ENCODE results near the gene MLXIP. TPM values are rescaled to one million over a fixed set of nuclear protein-coding genes. Genes with fewer than 3 reads are reported as not detected.

MLXIP gene
- total and polyA plus RNA-seq, 2 of the 13 experiments (the other 11 are each of a cell fraction or from before 2014, with no cell fraction given): 5.3 to 6.7 TPM

GRCh38 chr12:122078141-122079032, at the start of gene MLXIP (continued):
- TF ChIP-seq ZNF639 (CRISPR knock-in tag; conservative IDR thresholded peaks at IDR 0.05) (no peak; the same call in 1 of the 2 replicates), ELF3 (CRISPR knock-in tag; IDR thresholded peaks at IDR 0.05) (peak; percentile 21; the same call in 1 of the 2 replicates), ZNF44 (CRISPR knock-in tag; IDR thresholded peaks at IDR 0.05) (no peak), SIX1 (CRISPR knock-in tag; IDR thresholded peaks at IDR 0.05; ENCODE audit: borderline replicate concordance) (no peak), MED1 (CRISPR knock-in tag; IDR thresholded peaks at IDR 0.05) (peak; percentile 49; the same call in 1 of the 2 replicates), ZNF629 (CRISPR knock-in tag; conservative IDR thresholded peaks at IDR 0.05) (0 out of 2 replicates have a peak, but pooled peaks have one; percentile 28), ZNF549 (CRISPR knock-in tag; IDR thresholded peaks at IDR 0.05) (0 out of 2 replicates have a peak, but pooled peaks have one; percentile 66), ZNF646 (CRISPR knock-in tag; IDR thresholded peaks at IDR 0.05) (no peak), NFE2L1 (CRISPR knock-in tag; IDR thresholded peaks at IDR 0.05; ENCODE audit: borderline replicate concordance) (no peak), TFAP4 (IDR thresholded peaks at IDR 0.05; ENCODE audit: borderline replicate concordance, low read depth) (no peak), ZNF879 (CRISPR knock-in tag; IDR thresholded peaks at IDR 0.05) (no peak), KLF9 (CRISPR knock-in tag; IDR thresholded peaks at IDR 0.05; ENCODE audit: low read depth) (no peak), ZNF34 (CRISPR knock-in tag; IDR thresholded peaks at IDR 0.05; ENCODE audit: borderline replicate concordance) (peak; percentile 57; the same call in 1 of the 2 replicates), ZNF710 (CRISPR knock-in tag; IDR thresholded peaks at IDR 0.05; ENCODE audit: borderline replicate concordance) (peak; percentile 46; the same call in 1 of the 2 replicates), RAD51 (IDR thresholded peaks at IDR 0.05; ENCODE audit: borderline replicate concordance) (no peak), ZNF343 (CRISPR knock-in tag; IDR thresholded peaks at IDR 0.05) (no peak; the same call in 1 of the 2 replicates), ZNF644 (CRISPR knock-in tag; IDR thresholded peaks at IDR 0.05; ENCODE audit: low read depth) (no peak), HOXD1 (CRISPR knock-in tag; IDR thresholded peaks at IDR 0.05) (peak; percentile 52; the same call in 1 of the 2 replicates), NFIC (IDR thresholded peaks at IDR 0.05; ENCODE audit: low read length) (no peak)
